ENCODE results near the gene NOC4L. TPM values are rescaled to one million over a fixed set of nuclear protein-coding genes. Genes with fewer than 3 reads are reported as not detected.
A peak's percentile ranks its signal among the peaks of the same experiment; 100 is the strongest.
"Not testable (repeated sequence)": the region's sequence is repeated elsewhere in the genome, so short reads cannot be mapped to it uniquely, and the experiment has no call there.

The NOC4L gene
- total RNA-seq, 1 donor from 2014 or later: 17.8 TPM

DNA sequence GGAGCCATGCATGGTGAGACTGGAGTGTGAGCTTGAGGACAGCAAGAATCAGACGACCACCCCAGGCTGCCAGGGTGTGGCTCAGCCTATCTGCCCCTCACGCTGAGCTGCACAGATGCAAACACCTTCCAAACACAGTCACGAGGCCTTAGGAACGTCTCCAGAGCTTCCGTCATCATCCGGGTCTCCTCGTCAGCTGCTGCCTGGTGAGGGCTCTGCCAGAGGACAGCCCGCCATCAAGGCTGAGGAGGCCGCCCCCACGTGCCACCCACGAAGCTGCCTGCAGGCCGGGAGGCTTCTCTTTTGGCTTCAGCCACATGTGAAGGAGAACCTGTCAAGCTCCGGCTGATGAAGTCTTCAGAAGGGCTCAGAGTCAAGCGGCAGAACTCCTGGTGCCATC, 13.6 kb upstream of the NOC4L start:
- no peaks in the 10 kb centered on the region for H3K4me1 Mint-ChIP-seq (ENCODE audit: low read depth, unreplicated experiment)
- TF ChIP-seq, protein P1, sequence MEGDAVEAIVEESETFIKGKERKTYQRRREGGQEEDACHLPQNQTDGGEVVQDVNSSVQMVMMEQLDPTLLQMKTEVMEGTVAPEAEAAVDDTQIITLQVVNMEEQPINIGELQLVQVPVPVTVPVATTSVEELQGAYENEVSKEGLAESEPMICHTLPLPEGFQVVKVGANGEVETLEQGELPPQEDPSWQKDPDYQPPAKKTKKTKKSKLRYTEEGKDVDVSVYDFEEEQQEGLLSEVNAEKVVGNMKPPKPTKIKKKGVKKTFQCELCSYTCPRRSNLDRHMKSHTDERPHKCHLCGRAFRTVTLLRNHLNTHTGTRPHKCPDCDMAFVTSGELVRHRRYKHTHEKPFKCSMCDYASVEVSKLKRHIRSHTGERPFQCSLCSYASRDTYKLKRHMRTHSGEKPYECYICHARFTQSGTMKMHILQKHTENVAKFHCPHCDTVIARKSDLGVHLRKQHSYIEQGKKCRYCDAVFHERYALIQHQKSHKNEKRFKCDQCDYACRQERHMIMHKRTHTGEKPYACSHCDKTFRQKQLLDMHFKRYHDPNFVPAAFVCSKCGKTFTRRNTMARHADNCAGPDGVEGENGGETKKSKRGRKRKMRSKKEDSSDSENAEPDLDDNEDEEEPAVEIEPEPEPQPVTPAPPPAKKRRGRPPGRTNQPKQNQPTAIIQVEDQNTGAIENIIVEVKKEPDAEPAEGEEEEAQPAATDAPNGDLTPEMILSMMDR (IDR thresholded peaks at IDR 0.05; ENCODE audit: partially characterized antibody, unreplicated experiment): no peak
- H3K4me3 Mint-ChIP-seq (ENCODE audit: unreplicated experiment): no peak overlapping the region
- peaks cover 14% of the 10 kb centered on the region for H3K9me3 Mint-ChIP-seq (ENCODE audit: unreplicated experiment)
- peaks cover 5% of the 10 kb centered on the region for H3K27me3 Mint-ChIP-seq (ENCODE audit: unreplicated experiment)
- DNase-seq: no peak
- peaks cover 46% of the 10 kb centered on the region for H3K36me3 Mint-ChIP-seq (ENCODE audit: unreplicated experiment)
- H3K27ac Mint-ChIP-seq (ENCODE audit: unreplicated experiment): no peak overlapping the region

DNA sequence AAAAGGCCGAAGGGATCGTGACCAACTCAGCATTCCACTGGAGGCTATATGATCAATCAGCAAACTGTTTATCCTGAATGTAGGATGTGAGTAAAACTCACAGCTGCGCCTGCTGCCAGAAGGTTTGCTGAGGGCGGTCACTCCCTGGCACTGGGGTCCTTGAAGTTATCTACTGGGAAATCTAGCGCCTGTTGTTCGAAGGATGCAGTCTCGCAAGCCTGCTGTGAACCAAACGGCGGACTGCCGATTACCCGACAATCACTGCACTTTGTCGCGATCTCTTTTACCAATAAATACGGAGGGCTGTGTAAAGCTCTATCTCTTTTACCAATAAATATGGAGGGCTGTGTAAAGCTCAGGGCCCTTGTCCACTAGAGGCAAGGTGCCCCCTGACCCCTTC, 13.0 kb upstream of the NOC4L start:
- peaks cover 14% of the 10 kb centered on the region for H3K9me3 Mint-ChIP-seq (ENCODE audit: unreplicated experiment)

DNA sequence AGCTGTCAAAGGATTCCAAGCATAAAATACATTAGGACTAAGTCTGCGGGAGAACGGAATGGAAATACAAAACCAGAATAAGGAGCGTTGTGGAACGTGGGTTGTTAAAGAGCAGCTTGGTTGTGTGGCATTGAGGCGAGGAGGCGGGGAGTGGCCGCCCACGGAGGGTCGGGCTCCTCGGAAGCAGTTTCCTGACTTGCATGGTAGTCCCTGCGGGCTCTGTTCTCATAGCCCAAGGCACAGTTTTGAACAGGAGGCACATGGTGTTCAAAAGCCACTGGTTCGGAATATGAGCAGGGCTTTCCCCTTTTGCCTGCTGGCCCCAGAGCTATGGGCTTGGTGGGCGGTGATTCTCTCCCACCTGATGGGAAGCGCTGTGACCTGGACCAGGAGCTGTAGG, 12.3 kb upstream of the NOC4L start:
- TF ChIP-seq, protein P1 (IDR thresholded peaks at IDR 0.05; ENCODE audit: partially characterized antibody, unreplicated experiment): no peak
- peaks cover 17% of the 10 kb centered on the region for H3K9me3 Mint-ChIP-seq (ENCODE audit: unreplicated experiment)
- H3K4me1 Mint-ChIP-seq (ENCODE audit: low read depth, unreplicated experiment): no peaks in the 10 kb centered on the region
- DNase-seq: no peak
- no peak overlapping the region for H3K27ac Mint-ChIP-seq (ENCODE audit: unreplicated experiment)
- H3K4me3 Mint-ChIP-seq (ENCODE audit: unreplicated experiment): peak overlapping the region; percentile 44
- peaks cover 39% of the 10 kb centered on the region for H3K36me3 Mint-ChIP-seq (ENCODE audit: unreplicated experiment)
- H3K27me3 Mint-ChIP-seq (ENCODE audit: unreplicated experiment): peaks cover 7% of the 10 kb centered on the region

More for the DNA sequence above, 13.0 kb upstream of the NOC4L start:
- H3K4me1 Mint-ChIP-seq (ENCODE audit: low read depth, unreplicated experiment): no peaks in the 10 kb centered on the region
- no peak overlapping the region for H3K4me3 Mint-ChIP-seq (ENCODE audit: unreplicated experiment)
- TF ChIP-seq, protein P1 (IDR thresholded peaks at IDR 0.05; ENCODE audit: partially characterized antibody, unreplicated experiment): no peak
- no peak overlapping the region for H3K27ac Mint-ChIP-seq (ENCODE audit: unreplicated experiment)
- H3K27me3 Mint-ChIP-seq (ENCODE audit: unreplicated experiment): peaks cover 5% of the 10 kb centered on the region
- H3K36me3 Mint-ChIP-seq (ENCODE audit: unreplicated experiment): peaks cover 45% of the 10 kb centered on the region
- no peak for DNase-seq

DNA sequence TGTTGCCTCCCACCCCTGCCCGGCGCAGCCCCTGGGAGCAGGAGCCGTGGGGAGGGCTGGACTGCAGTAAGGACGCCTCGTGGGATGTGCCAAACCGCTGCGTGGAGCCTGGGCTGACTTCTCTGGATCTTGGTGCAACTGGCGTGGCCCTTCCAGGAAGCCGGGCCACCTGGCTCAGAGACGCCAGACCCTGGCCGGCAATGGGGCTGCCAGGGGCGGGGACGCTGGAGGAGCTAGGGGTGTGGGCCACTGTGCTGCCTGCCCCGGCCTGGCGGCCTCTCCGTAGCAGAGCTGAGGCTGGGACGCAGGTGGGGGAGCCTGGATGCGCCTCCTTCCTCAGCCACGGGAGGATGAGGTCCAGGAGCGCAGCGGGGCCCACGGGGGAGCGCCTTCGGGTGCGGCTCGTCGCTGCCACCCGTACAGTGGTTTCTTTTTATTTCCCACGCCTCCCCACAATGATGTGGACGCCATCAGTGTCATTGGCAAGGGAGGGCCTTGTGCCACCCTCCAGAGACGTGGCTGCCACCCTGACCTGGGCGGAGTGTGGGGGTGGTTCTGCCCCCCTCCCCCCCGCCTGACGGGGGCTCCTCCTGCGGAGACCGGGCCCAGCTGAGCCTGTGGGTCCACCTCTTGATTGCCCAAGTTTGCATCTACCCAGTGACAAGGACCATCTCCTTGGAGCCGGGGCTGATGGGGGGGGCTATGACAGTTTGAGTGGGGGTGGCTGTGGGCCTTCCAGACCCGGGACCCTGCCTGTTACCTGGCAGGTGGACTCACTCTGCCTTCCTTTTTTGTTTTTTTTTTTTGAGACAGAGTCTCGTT, 11.4 kb upstream of the NOC4L start:
- H3K4me1 Mint-ChIP-seq (ENCODE audit: low read depth, unreplicated experiment): no peaks in the 10 kb centered on the region
- no peak for DNase-seq
- H3K27me3 Mint-ChIP-seq (ENCODE audit: unreplicated experiment): peaks cover 7% of the 10 kb centered on the region
- no peak overlapping the region for H3K27ac Mint-ChIP-seq (ENCODE audit: unreplicated experiment)
- TF ChIP-seq, protein P1 (IDR thresholded peaks at IDR 0.05; ENCODE audit: partially characterized antibody, unreplicated experiment): no peak
- peaks cover 17% of the 10 kb centered on the region for H3K9me3 Mint-ChIP-seq (ENCODE audit: unreplicated experiment)
- peaks cover 32% of the 10 kb centered on the region for H3K36me3 Mint-ChIP-seq (ENCODE audit: unreplicated experiment)
- H3K4me3 Mint-ChIP-seq (ENCODE audit: unreplicated experiment): no peak overlapping the region

DNA sequence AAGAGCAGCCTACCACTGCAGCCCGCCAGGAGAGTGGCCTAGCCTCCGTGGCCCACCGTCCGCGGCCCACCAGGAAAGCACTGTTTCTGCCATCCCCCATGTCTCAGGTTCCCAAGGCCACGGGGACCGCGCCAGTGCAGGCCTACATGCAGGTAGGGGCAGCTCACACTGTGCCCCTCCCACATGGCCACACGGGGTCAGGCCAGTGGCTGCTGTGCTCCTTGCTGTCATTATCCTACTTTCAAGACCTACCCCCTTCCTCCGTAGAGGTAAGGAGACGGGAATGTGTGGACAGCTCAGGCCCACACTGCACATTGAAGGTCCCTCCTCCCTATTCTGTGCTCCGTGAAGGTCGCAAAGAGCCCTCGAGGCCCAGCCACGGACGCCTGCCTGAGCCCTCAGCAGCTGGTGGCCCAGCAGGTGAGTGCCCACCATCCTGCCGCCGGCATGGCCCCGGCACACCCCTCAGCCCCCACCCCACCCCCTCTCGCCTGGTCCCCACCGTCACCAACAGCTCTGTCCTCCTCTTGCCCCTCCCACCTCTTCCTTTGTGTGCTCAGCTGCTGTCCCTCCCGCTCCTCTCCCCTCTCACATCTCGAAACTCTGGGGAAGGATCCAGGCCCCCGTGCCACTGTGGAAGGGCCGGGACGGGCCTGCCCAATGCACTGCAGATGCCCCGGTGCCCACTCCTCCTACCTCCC, 10.2 kb upstream of the NOC4L start:
- H3K4me3 Mint-ChIP-seq (ENCODE audit: unreplicated experiment): no peak overlapping the region
- TF ChIP-seq, protein P1 (IDR thresholded peaks at IDR 0.05; ENCODE audit: partially characterized antibody, unreplicated experiment): no peak
- H3K36me3 Mint-ChIP-seq (ENCODE audit: unreplicated experiment): peaks cover 20% of the 10 kb centered on the region
- peaks cover 15% of the 10 kb centered on the region for H3K9me3 Mint-ChIP-seq (ENCODE audit: unreplicated experiment)
- peak; percentile 43 for DNase-seq
- no peak overlapping the region for H3K27ac Mint-ChIP-seq (ENCODE audit: unreplicated experiment)
- H3K27me3 Mint-ChIP-seq (ENCODE audit: unreplicated experiment): peaks cover 7% of the 10 kb centered on the region
- no peaks in the 10 kb centered on the region for H3K4me1 Mint-ChIP-seq (ENCODE audit: low read depth, unreplicated experiment)

DNA sequence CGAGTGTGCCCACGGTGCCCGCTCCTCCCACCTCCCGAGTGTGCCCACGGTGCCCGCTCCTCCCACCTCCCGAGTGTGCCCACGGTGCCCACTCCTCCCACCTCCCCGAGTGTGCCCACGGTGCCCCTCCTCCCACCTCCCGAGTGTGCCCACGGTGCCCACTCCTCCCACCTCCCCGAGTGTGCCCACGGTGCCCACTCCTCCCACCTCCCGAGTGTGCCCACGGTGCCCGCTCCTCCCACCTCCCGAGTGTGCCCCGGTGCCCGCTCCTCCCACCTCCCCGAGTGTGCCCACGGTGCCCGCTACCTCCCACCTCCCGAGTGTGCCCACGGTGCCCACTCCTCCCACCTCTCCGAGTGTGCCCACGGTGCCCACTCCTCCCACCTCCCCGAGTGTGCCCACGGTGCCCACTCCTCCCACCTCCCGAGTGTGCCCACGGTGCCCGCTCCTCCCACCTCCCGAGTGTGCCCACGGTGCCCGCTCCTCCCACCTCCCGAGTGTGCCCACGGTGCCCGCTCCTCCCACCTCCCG, 9.5 kb upstream of the NOC4L start:
- H3K9me3 Mint-ChIP-seq (ENCODE audit: unreplicated experiment): peaks cover 18% of the 10 kb centered on the region
- not testable (repeated sequence) for H3K4me1 Mint-ChIP-seq (ENCODE audit: low read depth, unreplicated experiment); H3K27me3 Mint-ChIP-seq (ENCODE audit: unreplicated experiment); DNase-seq; H3K27ac Mint-ChIP-seq (ENCODE audit: unreplicated experiment); H3K4me3 Mint-ChIP-seq (ENCODE audit: unreplicated experiment)
- peaks cover 17% of the 10 kb centered on the region for H3K36me3 Mint-ChIP-seq (ENCODE audit: unreplicated experiment)

DNA sequence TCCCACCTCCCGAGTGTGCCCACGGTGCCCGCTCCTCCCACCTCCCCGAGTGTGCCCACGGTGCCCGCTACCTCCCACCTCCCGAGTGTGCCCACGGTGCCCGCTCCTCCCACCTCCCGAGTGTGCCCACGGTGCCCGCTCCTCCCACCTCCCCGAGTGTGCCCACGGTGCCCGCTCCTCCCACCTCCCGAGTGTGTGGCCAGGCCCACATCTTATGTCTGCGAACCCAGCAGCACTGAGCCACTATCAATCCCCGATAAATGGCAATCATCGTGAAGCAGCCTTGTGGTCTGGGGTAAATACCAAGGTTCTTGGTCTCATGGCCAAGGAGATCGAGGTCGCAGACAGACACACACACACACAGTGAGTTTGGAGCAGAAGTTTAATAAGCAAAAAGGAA, 8.0 kb upstream of the NOC4L start:
- H3K4me1 Mint-ChIP-seq (ENCODE audit: low read depth, unreplicated experiment); DNase-seq; H3K4me3 Mint-ChIP-seq (ENCODE audit: unreplicated experiment): not testable (repeated sequence)

More for the DNA sequence above, 8.0 kb upstream of the NOC4L start:
- Mint-ChIP-seq H3K27ac (ENCODE audit: unreplicated experiment) (peak overlapping the region; percentile 69), H3K9me3 (ENCODE audit: unreplicated experiment) (peaks cover 16% of the 10 kb centered on the region)
- H3K36me3 Mint-ChIP-seq (ENCODE audit: unreplicated experiment); H3K27me3 Mint-ChIP-seq (ENCODE audit: unreplicated experiment): not testable (repeated sequence)
